ENCODE results near the gene CALY.

- TF ChIP-seq CTCF (IDR thresholded peaks at IDR 0.05): no peak; the same call in 1 of the 2 replicates
- TF ChIP-seq POLR2AphosphoS5 (IDR thresholded peaks at IDR 0.05; ENCODE audit: low read depth, low read length): no peak
- TF ChIP-seq TCF7L2 (IDR thresholded peaks at IDR 0.05; ENCODE audit: low read depth, low read length): no peak
- no peak for TF ChIP-seq REST (IDR thresholded peaks at IDR 0.05; ENCODE audit: insufficient read depth in 1 of 2, low read depth in 2 of 2, low read length in 1 of 2)
Observed at GRCh38 chr10:133327651-133328357, 8.9 kb downstream of the CALY start.
